K562 (cell line): ENCODE measurements around the gene SRBD1. TPM values are rescaled to one million over a fixed set of nuclear protein-coding genes. Genes with fewer than 3 reads are reported as not detected.

Experiments
- CBFA2T2 ChIP-seq: fragments of 450-650 bp; conservative IDR thresholded peaks from 2 replicates; pipeline ENCODE4 v1.6.1; 2017; ENCODE audit warnings: mild to moderate bottlenecking
- EHMT2 ChIP-seq: fragments of 450-650 bp; IDR thresholded peaks from 2 replicates; pipeline ENCODE4 v1.6.1; 2018; ENCODE audit warnings: antibody characterized with exemption
- GATAD2A ChIP-seq: fragments of 450-650 bp; IDR thresholded peaks from 2 replicates; pipeline ENCODE4 v1.6.1; 2017
- GTF2A2 ChIP-seq: IDR thresholded peaks from 2 replicates; pipeline ENCODE4 v1.6.1; 2016; ENCODE audit warnings: mild to moderate bottlenecking, missing genetic modification characterization, missing compliant biosample characterization
- MAFF ChIP-seq: IDR thresholded peaks from 2 replicates; pipeline ENCODE4 v1.6.1; 2012; ENCODE audit warnings: low read length, improper control_type of control experiment
- RCOR1 ChIP-seq, 2 experiments: IDR thresholded peaks; 2 replicates each; pipeline ENCODE4 v1.6.1; 2012; ENCODE audit warnings: low read depth in 2 of 2, low read length in 2 of 2, borderline replicate concordance in 1 of 2, improper control_type of control experiment in 1 of 2
- ZNF174 ChIP-seq: fragments of 250-450 bp; sonication (Bioruptor Pico); IDR thresholded peaks from 2 replicates; pipeline ENCODE4 v1.4.0; 2020; ENCODE audit warnings: mild to moderate bottlenecking
- polyA plus RNA-seq, 8 experiments: library from polyadenylated mRNA; depleted of rRNA in 4 of 8; stranded (reverse) in 5 of 8; unstranded in 3 of 8; fragments of >200 nt; fragmentation: Nextera tagmentation in 2 of 8; fragmentation: Illumina TruSeq in 1 of 8; extraction: Ambion mirVana in 2 of 8; extraction: Trizol in 1 of 8; gene quantifications; 2 replicates each; pipeline versions ENCODE4 v1.2.1 to v1.2.3, GENCODE V29; 2011 to 2014; ENCODE audit warnings: inconsistent platforms in 1 of 8, missing spikeins in 1 of 8
- total RNA-seq, 7 experiments: library from RNA; depleted of rRNA in 6 of 7; stranded (reverse); fragments of >200 nt in 6 of 7; fragmentation: Illumina TruSeq in 2 of 7; extraction: Trizol in 2 of 7; gene quantifications; 2 replicates each; pipeline versions ENCODE4 v1.2.1 to v1.2.3, GENCODE V29; 2011 to 2021; ENCODE audit warnings: low replicate concordance in 1 of 7
- TF ChIP-seq, protein P1 (sequence below): sonication (generic); formaldehyde crosslinking; IDR thresholded peaks from 2 replicates; pipeline ENCODE4 v1.8.0; 2022; ENCODE audit warnings: missing genetic modification reagents, mild to moderate bottlenecking, moderate library complexity, borderline replicate concordance
- TF ChIP-seq, protein P2 (sequence below), 3 experiments: IDR thresholded peaks in 2 of 3; conservative IDR thresholded peaks in 1 of 3; 2 replicates each; pipeline ENCODE4 v1.5.1; 2011 to 2012; ENCODE audit warnings: low read length in 3 of 3, mild to moderate bottlenecking in 3 of 3, control low read depth in 2 of 3, improper control_type of control experiment in 1 of 3, inconsistent platforms in 1 of 3, low read depth in 1 of 3, mixed read lengths in 1 of 3, moderate library complexity in 1 of 3; ENCODE audit not compliant: insufficient read depth in 2 of 3

The SRBD1 gene
- total and polyA plus RNA-seq, 9 of the 15 experiments (the other 6 are each of a cell fraction or from before 2014, with no cell fraction given), result 6.9 to 23.2 (median 14.7) TPM

DNA sequence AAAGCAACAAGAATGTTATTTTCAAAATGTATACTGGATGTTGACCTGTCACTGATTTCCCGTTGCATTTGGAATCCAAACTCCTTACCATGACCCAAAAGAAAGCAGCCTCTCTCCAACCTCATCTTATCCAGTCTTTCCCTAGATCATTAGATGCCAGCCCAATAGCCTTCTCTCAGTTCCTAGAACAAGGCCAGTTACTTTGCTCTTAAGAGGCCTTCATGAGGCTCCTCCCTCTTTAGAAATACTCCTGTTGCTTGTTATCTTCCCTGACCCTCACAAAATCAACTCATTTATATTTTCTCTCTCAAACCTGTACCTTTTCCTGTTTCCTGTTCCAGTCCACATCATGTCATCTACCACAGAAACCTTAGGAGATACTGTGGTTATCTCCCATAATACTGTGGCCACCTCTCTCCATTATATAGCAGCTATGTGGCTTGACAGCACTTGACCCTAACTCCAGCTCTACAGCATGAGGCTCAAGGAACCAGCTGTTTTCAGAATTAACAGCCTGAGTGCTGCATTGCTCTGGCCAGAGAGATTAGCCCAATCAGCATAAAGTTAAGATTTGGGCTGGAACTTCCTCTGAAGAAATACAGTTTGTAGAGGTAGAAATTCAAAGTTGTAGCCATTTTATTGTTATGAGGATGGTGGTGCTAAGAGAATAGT, 22.8 kb downstream of the SRBD1 start (continued):
- TF ChIP-seq, protein P1, sequence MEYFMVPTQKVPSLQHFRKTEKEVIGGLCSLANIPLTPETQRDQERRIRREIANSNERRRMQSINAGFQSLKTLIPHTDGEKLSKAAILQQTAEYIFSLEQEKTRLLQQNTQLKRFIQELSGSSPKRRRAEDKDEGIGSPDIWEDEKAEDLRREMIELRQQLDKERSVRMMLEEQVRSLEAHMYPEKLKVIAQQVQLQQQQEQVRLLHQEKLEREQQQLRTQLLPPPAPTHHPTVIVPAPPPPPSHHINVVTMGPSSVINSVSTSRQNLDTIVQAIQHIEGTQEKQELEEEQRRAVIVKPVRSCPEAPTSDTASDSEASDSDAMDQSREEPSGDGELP (CRISPR knock-in tag), result peak; percentile 59; the same call in 1 of the 2 replicates
- TF ChIP-seq, protein P2, sequence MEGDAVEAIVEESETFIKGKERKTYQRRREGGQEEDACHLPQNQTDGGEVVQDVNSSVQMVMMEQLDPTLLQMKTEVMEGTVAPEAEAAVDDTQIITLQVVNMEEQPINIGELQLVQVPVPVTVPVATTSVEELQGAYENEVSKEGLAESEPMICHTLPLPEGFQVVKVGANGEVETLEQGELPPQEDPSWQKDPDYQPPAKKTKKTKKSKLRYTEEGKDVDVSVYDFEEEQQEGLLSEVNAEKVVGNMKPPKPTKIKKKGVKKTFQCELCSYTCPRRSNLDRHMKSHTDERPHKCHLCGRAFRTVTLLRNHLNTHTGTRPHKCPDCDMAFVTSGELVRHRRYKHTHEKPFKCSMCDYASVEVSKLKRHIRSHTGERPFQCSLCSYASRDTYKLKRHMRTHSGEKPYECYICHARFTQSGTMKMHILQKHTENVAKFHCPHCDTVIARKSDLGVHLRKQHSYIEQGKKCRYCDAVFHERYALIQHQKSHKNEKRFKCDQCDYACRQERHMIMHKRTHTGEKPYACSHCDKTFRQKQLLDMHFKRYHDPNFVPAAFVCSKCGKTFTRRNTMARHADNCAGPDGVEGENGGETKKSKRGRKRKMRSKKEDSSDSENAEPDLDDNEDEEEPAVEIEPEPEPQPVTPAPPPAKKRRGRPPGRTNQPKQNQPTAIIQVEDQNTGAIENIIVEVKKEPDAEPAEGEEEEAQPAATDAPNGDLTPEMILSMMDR (IDR thresholded peaks at IDR 0.05 in 2 of 3, conservative IDR thresholded peaks at IDR 0.05 in 1 of 3; ENCODE audit: insufficient read depth in 2 of 3, low read depth in 1 of 3, low read length in 3 of 3), result no peak
- TF ChIP-seq ZNF174 (CRISPR knock-in tag) (no peak), MAFF (peak; percentile 65), RCOR1 (IDR thresholded peaks at IDR 0.05; ENCODE audit: borderline replicate concordance in 1 of 2, low read depth in 2 of 2, low read length in 2 of 2) (peak in 1 of 2 experiments; percentile 52; a peak in 1 of 4 replicates), GTF2A2 (tag) (no peak), GATAD2A (no peak), CBFA2T2 (peak; percentile 63), EHMT2 (peak; percentile 32; the same call in 1 of the 2 replicates)
